Dermis microvascular lymphatic vessel endothelial cell (primary cell): Measurements from ENCODE around the gene RAP1A. TPM values are rescaled to one million over a fixed set of nuclear protein-coding genes. Genes with fewer than 3 reads are reported as not detected.
A peak's percentile ranks its signal among the peaks of the same experiment; 100 is the strongest.

ENCODE experiments used
- DNase-seq, 2 donors: peaks; one replicate each; pipeline versions ENCODE4 v3.0.0 to v3.0.0-alpha.2; 2010; ENCODE audit warnings: low read depth in 2 of 2
- total RNA-seq: library from RNA; depleted of rRNA; stranded (reverse); fragments of >200 nt; gene quantifications from 2 replicates; pipeline ENCODE4 v1.2.1, GENCODE V29; 2014

The RAP1A gene
- total RNA-seq = 8.9 and 13.3 TPM in 2 replicates

DNA sequence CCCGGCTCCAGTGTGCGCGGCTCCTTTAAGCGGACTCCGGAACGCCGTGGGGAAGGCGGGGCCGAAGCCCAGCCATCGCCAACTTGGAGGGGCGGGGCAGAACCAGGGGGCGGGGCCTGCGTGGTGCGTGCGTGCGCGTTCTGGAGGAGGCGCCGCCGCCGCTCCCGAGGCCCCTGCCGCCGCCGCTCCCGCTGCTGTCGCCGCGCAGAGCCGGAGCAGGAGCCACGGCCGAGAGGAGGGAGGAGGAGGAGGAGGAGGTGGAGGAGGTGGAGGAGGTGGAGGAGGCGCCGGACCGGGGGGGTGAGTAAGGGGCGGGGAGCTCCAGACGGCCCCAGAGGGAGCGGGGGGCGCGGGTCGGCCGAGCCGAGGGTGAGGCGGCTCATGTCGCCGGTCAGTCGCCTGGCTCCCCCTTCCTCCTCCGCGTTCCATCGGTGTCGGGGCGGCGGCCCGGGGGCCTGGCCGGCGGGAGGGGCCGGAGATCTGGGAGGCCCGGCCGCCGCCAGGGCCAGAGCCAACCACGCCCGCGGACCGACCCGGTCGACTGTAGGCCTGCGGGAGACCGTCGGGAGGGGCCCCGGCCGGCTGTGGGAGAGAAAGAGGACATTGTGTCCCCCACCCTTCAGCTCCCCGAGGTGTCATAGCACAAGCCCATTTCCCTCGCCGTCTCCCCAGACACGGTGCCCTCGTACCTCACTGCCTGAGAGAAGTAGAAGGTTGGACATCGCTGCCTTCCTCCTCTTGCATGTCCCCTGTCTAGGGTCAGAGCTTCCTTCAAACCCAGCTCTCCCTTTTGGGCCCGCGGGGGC lies at the start of gene RAP1A:
RAP1A (plus strand) TSS at position 155 of the 806 bp plus-strand sequence. CDS start 71,572 bp downstream, outside the sequence.
- peak; percentile 72 to 94 for DNase-seq

DNA sequence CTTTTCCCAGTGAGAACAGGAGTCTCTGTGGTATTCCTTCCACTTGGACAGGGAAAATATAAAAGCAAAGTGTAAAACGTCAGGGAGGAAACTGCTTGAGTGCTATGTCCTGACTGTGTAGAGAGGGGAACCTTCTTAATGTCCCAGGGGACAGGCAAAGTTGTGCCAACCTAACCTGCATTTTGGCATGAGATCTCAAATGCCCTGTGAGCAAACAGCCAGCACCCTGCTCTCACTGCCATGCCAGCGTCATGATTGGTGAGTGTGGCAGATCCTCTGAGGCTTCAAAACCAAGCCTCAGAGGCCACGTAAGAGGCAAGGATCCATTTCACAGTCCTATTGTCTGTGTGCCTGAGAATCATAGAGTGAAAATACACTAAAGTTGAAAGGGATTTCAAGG lies 49.7 kb upstream of the RAP1A start:
- no peak for DNase-seq

DNA sequence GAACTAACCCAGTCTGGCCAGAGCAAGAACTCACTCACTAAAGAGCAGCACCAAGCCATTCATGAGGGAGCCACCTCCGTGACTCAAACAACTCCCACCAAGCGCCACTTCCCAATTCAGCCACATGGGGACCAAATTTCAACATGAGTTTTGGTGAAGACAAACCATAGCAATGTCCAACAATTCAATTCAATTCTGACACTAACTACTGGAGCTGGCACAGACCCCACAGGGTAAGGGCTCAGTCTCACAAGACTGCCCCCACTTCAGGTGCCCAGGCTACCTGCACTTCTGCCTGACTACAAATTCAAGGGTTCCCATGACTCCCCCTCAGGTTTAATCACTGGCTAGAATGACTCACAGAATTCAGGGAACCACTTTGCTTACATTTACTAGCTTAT lies 48.8 kb upstream of the RAP1A start:
- DNase-seq = peak in 1 of 2 donors; percentile 9

DNA sequence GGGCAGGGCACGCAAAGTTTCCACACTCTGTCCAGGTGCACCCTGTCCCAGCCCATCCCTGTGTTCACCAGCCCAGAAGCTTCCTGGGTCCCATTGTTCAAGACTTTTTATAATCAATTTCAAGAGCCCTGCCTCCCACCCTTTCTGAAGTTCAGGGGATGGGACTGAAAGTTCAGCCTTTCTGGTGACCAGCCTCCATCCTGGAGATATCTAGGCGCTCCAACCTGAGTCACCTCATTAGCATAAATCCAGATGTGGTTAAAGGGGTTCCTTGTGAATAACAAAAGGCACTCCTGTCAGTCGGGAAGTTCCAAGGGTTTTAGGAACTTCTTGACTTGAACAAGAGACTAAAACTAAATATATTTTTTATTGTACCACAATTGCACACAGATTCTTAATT lies 48.4 kb upstream of the RAP1A start:
- no peak for DNase-seq

DNA sequence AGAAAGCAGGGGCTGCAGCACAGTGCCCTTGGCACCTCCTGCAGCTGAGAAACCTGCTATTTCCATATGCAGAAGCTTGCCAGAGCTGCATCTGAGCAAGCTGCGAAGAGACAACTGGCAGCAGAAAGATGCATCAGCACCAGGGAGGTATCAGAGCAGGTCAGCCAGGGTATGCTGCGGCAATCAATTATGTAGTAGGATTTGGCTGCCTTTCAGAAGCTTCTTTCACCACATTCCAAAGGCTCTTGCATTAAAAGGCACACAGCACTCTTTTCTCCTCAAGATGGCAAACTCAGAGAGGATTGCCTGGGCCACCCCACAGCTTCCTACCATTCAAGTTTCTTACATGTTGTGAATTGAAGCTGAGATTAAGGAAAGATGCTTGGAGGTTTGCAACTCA lies 47.6 kb upstream of the RAP1A start:
- no peak for DNase-seq

DNA sequence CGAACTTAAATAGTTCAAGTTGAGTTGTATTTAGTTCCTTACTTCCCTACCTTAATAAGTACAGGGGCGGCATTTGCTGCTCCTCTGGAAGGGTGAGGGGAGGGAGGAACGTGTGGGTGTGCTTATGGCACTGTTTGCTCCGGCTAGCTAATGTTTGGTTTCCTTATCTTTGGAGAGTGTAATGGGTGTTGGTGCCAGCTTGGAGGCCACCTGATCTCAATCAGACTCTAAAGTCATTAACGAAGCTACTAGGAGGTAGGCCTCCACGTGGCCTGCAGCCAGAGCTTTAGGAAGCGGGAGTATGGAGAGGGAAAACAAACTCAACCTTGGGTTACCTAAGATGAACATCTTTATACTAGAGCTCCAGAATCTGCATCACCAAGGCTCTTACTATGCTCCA lies 43.0 kb upstream of the RAP1A start:
- no peak for DNase-seq

DNA sequence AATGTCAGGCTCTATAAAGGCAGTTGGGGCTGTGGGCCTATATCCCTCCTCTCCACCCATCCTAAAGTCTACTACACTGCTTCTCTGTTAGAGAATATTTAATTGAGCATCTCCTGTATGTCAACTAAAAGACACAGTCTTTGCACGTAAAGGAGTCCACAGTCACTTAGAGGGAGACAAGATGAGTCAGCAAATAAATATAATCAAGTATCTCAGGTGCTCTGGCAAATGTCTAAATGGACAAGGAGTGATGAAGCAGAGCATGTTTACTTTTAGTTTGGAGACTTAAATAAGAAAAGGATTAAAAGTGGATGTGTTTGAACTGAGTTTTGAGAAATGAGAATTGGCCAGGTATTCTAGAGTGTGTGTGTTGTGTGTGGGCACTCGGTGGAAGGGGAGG lies 41.8 kb upstream of the RAP1A start:
- DNase-seq = no peak

DNA sequence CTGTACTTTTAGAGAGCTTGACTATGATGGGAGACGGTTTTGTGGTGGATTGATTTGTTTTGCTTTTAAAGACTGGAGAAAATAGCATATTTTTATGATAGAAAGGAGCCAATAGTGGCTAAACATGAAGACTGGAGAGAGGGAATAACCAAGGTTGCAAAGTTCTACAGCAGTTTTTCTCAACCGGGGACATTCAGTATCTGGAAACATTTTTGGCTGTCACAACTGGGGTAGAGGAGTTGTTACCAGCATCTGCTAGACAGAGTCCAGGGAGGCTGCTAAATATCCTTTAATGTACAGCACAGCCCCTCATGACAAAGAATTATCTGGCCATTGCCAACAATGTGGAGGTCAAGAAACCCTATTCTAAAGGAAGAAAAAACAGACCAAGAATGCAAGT lies 38.4 kb upstream of the RAP1A start:
- no peak for DNase-seq

DNA sequence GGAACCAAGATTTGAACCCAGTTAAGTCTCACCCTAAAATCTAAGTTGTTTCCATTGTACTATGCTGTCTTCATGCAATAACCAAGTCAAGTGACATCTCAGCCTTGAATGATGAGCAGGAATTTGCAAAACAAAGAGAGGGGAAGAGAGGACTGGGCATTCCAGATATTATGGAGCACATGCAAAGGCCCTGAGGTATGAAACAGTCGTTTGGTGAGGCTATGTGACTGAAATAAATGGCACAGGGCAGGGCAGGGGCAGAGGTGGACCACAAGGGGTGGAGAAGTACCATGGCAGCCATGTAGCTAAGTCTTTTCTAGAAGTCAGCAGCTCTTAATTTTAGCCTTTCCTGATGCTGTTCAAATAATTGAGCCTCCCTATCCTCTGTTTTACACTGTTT lies 37.6 kb upstream of the RAP1A start:
- DNase-seq = no peak

DNA sequence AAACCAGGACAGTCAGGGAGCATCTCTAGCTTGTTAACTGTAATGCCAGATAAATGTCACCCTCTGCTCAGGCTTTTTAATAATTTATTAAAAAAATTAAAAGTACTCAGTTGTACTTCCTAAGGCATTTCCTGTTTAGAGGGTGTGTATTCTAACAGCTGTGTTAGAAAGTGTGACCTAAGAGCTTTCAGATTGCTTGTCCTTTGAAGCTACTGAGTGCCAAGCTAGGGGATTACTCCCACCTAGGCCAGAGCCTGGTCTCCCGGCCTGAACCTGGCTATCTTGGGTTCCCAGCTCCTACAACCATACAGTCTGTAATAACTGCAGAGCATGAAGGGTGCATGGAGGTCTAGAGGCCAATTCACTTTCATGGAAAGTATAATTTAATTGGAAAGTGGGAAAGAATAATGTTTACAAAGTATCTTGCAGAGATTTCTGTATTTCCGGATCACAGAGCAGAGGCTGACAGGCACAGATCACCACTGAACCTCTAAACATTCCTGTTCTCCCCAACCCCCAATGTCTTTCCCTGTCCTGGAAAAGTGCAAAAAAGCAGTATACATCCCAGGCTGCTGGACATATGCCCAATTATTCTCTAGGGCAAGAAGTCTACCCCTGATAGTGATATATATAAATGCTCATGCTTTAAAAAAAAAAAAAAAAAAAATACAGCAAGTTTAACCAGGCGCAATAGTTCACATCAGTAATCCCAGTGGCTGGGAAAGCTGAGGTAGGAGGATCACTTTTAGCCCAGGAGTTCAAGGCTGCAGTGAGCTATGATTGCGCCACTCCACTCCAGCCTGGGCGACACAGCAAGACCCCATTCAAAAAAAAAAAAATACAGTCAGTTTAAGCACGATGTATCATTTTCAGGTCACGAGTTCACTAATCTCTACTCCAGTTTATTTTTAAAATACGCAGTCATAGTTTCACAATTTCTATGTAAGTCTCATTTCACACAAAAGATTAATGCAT lies 36.7 kb upstream of the RAP1A start:
- peak; percentile 48 to 82 for DNase-seq

DNA sequence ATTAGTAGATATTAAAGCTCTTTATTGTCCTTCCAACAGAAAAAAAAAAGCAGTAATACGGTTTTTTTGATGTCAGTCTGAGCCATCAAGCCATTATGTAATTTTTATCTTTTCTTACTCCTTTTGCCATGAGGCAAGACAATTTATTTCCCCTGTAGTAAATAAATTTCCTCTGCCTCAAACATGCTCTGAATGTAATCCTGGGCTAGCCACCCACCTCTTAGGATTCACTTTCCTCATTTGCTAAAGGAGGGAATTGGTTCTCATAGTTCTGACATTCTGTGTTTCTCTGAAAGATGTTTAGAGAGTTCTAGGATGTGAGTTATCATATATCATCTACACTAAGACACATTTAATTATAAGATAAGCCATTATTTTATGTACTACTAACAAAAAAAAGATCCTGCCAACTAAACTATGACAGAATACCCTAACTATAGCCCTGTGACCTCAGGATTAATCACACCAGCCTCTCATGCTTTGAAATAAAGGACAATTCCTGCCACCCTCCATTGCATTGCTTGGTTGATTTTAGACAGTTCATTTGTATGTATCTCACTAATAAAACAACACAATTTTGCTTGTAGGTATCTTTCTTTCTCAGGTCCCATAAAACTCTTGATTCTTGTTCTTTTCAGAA lies 34.0 kb upstream of the RAP1A start:
- DNase-seq = no peak

DNA sequence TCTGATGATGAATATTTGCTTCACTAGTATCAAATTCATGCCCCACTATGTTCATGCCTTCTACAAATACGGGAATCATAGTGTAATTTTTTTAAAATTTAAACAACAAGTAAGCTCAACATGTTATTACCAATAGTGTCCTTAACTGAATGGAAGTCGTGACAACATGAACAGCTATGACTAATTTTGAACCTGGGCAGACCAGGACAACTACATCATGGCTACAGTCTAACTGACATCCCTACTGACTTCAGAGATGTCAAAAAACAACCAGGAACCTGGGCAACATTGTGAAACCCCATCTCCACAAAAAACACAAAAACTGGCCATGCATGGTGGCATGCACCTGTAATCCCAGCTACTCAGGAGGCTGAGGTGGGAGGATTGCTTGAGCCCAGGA lies 33.5 kb upstream of the RAP1A start:
- no peak for DNase-seq

DNA sequence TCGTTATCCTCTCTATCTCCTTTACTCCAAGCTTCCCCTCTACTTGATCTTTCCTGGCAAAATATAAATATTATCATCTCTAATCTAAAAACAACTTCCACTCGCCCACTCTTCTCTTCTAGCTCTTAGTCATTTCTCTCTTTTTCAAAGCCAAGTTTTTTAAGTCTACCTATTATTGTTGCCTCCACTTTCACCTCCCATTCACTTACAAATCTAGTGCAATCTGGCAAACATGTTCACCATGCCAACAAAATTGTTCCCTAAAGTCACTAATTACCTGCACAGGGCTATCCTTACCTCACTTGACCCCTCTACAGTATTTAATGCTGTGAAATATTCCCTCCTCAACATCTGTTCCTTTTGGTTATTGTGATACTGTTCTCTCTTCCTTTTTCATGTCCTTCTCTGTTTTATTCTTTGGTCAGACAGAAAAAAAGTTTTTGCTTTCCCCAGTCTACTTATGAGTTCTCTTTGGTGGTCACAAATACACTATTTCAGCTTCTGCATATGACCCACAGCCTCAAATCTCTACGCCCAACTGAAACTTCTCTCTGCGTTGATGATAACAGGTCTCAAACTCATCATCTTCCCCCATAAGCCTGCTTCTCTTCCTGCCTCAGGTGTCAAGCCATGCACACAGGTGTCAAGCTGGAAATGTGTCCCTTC lies 31.9 kb upstream of the RAP1A start:
- DNase-seq = no peak

DNA sequence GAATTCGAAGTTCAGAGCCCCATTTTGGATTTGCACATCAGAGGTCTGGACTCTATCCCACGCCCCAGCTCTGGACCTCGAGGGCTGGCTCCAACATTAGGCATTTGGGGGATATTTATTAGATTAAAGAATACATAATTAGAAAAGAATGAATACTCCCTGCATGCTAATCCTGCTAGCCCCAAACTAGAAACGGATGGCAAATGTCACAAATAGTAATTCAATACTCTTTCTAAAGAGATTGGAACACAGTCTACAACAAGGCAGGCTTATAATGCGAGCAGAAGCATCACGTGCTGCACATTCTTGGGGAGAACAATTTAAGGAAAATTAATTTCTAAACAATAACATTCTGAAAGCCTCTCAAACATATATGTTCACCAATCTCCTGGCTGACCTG lies 27.7 kb upstream of the RAP1A start:
- no peak for DNase-seq

DNA sequence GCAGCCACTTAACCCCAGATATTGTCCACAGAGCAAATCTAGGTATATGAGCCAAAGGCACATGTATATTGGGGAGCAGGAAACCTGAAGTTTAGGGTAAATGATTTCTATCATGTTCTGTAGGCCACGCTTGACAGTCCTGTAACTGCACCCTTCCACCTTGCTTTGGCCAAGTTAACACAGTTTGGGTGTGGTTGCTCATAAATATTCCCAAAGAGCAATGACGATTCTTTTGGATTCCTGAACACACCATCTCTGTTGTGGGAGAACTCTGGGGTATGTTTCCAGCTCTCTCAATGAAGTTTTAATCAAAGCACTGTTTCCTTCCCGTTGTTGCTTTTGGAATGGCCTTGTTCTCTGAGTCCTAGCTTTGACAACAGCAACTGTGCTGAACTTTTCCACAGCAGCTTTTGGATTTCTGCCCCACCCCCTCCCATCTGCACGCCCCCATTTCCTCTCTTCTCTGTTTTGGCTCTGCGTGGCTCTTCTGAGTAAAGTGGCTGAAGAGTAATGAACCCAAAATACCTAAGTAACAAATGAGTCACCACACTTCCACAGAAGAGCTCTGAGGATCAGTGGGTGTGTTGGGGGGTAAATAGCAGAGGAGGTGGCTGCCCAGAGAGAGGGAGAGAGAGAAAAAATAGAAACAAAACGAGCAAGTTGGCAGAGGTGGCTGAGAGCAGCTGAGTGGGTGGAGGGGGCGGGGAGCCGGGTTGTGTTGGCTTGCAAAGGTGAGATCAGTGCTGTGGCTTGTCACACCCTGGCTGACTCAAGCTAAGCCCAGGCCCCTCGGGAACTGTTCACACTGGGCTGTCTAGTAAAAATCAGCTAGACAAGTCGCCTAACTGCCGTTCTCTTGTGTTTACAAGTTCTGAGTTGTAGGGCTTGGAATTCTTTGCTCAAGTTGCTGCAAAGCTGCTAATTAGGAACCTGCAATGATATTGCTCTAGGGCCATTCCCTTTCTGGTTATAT lies 26.9 kb upstream of the RAP1A start:
- peak; percentile 89 to 93 for DNase-seq

DNA sequence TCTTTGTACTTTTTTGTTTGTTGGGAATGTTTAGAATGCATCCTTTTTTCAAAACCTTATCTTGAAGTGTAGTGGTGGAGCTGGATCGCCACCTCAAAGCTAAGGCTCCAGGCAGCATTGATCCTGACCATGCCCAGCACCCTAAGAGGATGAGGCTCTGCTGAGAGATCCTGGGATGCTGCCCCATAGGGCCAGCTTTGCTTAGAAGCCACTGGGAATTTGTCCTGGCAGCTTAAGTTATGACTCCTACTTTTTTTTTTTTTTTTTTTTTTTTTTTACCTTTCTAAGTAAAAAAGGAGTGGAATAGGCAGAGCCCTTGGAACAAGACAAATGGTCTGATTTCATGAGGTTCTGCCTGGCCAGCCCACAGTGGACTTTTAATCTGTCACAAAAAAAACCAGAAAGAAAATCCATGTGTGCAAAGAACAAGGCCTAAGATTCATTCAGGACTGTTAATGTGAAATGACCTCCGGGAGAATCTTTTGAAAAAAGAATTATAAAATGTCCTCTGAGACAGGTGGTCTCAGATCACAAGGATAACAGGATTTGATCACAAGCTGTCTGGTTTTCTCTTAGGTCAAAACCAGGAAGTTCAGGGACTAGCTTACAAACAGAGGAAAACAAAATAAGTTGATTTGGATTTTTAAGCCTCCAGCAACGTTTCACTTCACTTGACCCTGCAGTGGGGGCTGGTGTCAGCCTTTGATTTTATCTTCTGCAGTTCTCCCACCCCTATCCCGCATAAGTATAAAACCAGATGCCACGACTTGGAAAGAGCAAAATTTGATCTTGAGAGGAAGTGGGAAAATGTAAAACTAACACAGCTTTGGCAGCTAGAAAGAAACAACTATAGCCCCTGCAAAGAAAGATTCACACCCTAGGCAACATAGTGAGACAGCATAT lies 25.9 kb upstream of the RAP1A start:
- no peak for DNase-seq

DNA sequence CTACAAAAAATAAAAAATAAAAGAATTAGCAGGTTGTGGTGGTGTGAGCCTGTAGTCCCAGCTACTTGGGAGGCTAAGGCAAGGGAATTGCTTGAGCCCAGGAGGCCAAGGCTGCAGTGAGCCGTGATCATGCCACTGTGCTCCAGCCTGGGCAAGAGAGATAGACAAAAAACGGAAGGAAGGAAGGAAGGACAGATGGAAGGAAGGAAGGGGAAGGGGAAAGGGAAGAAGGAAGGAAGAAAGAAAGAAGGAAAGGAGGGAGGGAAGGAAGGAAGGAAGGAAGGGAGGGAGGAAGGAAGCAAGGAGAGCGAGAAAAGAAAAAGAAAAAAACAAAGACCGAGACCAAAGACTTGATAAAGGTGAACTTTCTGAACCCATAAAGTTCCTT lies 25.3 kb upstream of the RAP1A start:
- no peak for DNase-seq

DNA sequence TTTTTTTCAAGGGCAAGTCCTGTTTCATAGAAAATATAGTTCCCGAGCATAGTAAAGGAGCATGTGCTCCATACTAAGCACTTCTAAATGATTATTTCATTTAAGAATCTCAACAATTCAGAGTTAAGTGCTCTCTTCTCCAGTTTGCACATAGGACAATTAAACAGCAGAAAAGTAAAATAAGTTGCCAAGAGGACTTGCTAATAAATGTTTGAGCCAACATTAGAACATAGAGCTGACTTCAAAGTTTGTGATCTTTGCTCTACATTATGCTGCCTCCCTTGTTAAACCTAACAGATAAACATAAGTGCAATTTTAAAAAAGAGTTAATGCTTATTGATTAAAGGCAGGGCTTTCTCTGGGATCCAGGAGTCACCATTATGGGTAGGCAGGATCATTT lies 23.8 kb upstream of the RAP1A start:
- DNase-seq = no peak

DNA sequence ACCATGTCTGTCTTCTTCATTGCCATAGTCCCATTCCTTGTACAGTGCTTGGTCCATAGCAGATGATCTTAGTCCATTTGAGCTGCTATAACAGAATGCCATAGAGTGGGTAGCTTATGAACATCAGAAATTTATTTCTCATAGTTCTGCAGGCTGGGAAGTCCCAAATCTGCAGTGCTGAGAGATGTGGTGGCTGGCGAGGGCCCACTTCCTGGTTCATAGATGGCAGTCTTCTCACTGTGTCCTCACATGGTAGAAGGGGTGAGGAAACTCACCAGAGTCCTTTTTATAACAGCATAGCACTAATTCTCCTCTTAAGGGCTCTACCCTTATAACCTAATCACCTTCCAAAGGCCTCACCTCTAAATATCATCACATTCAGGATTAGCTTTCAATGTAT lies 23.1 kb upstream of the RAP1A start:
- DNase-seq = no peak
